HCT116 (cell line): ENCODE results near the gene EPHA4.

ENCODE experiments used
- EZH2 ChIP-seq: fragments of 200-600 bp; sonication (generic); IDR thresholded peaks from 2 replicates; pipeline ENCODE4 v1.6.1; 2017; ENCODE audit warnings: antibody characterized with exemption, mixed run types
- FOSL1 ChIP-seq: IDR thresholded peaks from 2 replicates; pipeline ENCODE4 v1.6.1; 2012; ENCODE audit warnings: low read depth
- SP1 ChIP-seq: IDR thresholded peaks from 2 replicates; pipeline ENCODE4 v1.6.1; 2012; ENCODE audit warnings: low read depth
- TF ChIP-seq, protein P1 (sequence below): IDR thresholded peaks from 2 replicates; pipeline ENCODE4 v1.6.1; 2012

DNA sequence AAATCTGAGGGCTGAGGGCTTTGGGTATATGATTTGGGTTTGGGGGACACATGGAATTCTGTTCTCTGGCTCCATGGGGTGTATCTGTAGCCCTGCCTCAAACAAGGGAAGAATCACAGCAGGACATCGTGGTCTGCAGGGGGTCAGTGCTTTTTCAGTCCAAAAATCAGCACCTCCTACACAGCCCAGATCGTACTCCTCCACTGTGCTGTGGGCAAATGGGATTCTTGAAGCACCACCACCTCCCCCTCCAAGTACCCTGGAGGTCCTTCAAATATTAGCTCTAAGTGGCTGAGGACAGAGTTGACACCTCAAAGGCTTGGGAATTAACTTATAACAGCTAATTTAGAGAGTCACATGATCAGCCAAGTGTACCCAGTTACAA is 41.5 kb downstream of the EPHA4 start:
- TF ChIP-seq, protein P1, sequence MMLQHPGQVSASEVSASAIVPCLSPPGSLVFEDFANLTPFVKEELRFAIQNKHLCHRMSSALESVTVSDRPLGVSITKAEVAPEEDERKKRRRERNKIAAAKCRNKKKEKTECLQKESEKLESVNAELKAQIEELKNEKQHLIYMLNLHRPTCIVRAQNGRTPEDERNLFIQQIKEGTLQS, result no peak
- TF ChIP-seq FOSL1, result no peak
- TF ChIP-seq EZH2, result no peak
- no peak for TF ChIP-seq SP1
